Spleen (tissue), 11 donors: ENCODE measurements around the gene UBR2. TPM values are rescaled to one million over a fixed set of nuclear protein-coding genes. Genes with fewer than 3 reads are reported as not detected.
"Not testable (repeated sequence)": the region's sequence is repeated elsewhere in the genome, so short reads cannot be mapped to it uniquely, and the experiment has no call there.

ENCODE experiments used
- DNase-seq: peaks from one replicate; pipeline ENCODE4 v3.0.0-alpha.2; 2020
- H3K27ac ChIP-seq, 8 donors: fragments of 200-600 bp; sonication (generic) in 7 of 8; 1 replicate in 4 of 8; 2 replicates in 4 of 8; pipeline versions ENCODE4 v1.5.0 to v1.8.0; 2016 to 2021; ENCODE audit warnings: inconsistent platforms in 4 of 8, mild to moderate bottlenecking in 4 of 8, moderate library complexity in 1 of 8
- H3K27me3 ChIP-seq, 7 donors: fragments of 200-600 bp; sonication (generic) in 6 of 7; replicated peaks in 1 of 7; 1 replicate in 4 of 7; 2 replicates in 3 of 7; pipeline versions ENCODE4 v1.5.0 to v1.8.0; 2016 to 2021; ENCODE audit warnings: inconsistent platforms in 3 of 7, mild to moderate bottlenecking in 1 of 7
- H3K36me3 ChIP-seq, 6 donors: fragments of 200-600 bp; sonication (generic) in 5 of 6; 1 replicate in 4 of 6; 2 replicates in 2 of 6; pipeline versions ENCODE4 v1.5.0 to v1.8.0; 2016 to 2021; ENCODE audit warnings: inconsistent platforms in 2 of 6
- H3K4me1 ChIP-seq, 6 donors: fragments of 200-600 bp; sonication (generic) in 5 of 6; 1 replicate in 3 of 6; 2 replicates in 3 of 6; pipeline versions ENCODE4 v1.5.0 to v1.8.0; 2016 to 2021; ENCODE audit warnings: inconsistent platforms in 3 of 6
- H3K4me3 ChIP-seq, 8 donors: fragments of 200-600 bp; sonication (generic) in 7 of 8; 1 replicate in 4 of 8; 2 replicates in 4 of 8; pipeline versions ENCODE4 v1.5.0 to v1.8.0; 2016 to 2021; ENCODE audit warnings: inconsistent platforms in 4 of 8, mild to moderate bottlenecking in 4 of 8, moderate library complexity in 2 of 8
- H3K9me3 ChIP-seq, 8 donors: fragments of 200-600 bp; sonication (generic) in 7 of 8; 1 replicate in 4 of 8; 2 replicates in 4 of 8; pipeline versions ENCODE4 v1.5.0 to v1.8.0; 2016 to 2021; ENCODE audit warnings: inconsistent platforms in 4 of 8
- CTCF ChIP-seq, 11 experiments: fragments of 200-600 bp in 7 of 11; fragments of 450-650 bp in 4 of 11; sonication (generic) in 4 of 11; IDR thresholded peaks in 8 of 11; conservative IDR thresholded peaks in 3 of 11; 1 replicate in 7 of 11; 2 replicates in 4 of 11; pipeline versions ENCODE4 v1.4.0 to v1.8.0; 2016 to 2021; ENCODE audit warnings: antibody characterized with exemption in 11 of 11, inconsistent platforms in 4 of 11, mild to moderate bottlenecking in 1 of 11
- POLR2A ChIP-seq, 3 donors: fragments of 450-650 bp; IDR thresholded peaks; one replicate each; pipeline ENCODE4 v1.5.1; 2017; ENCODE audit warnings: antibody characterized with exemption in 3 of 3, mild to moderate bottlenecking in 1 of 3
- POLR2AphosphoS5 ChIP-seq, 3 donors: sonication (generic); formaldehyde crosslinking; IDR thresholded peaks; one replicate each; pipeline ENCODE4 v1.5.1; 2017; ENCODE audit warnings: antibody characterized with exemption in 3 of 3
- WGBS, 5 donors: extraction: QIAGEN DNeasy Blood & Tissue Kit in 3 of 5; methylation state at CpG; one replicate each; pipeline versions ENCODE4 v1.1.5 to v1.1.7; 2013 to 2018; 5-methylcytosine and 5-hydroxymethylcytosine counted together
- intact Hi-C: fragments of 100-400 bp; cut with DNase I; formaldehyde crosslinking; loops from one replicate; pipeline ENCODE4 v1.15.0; 2023; ENCODE audit warnings: low total_unique reads
- polyA plus RNA-seq, 3 donors: library from polyadenylated mRNA; stranded (reverse); fragments of 200-250 nt; gene quantifications; one replicate each; pipeline ENCODE4 v1.2.1, GENCODE V29; 2013
- total RNA-seq, 7 donors: library from RNA; depleted of rRNA in 3 of 7; stranded (reverse); fragments of >200 nt in 3 of 7; fragmentation: NEBNext Ultra II Directional in 4 of 7; extraction: Animal tissue kit (Norgen Biotek cat#: 25700) in 4 of 7; gene quantifications; one replicate each; pipeline versions ENCODE4 v1.1.0 to v1.2.1, GENCODE V29; 2016 to 2021
- donor health status: healthy with polysubstance abuse.
- donor health status: DM: no; HTN: no; CAD: no; lungs with moderate emphysema.
- donor health status: DM: no; HTN: no; CAD: no.
- donor health status: Bipolar disorder and iron deficiency.
- donor health status: healthy.
- donor health status: DM: no; HTN: no; CAD: no.
- donor health status: DM: yes; HTN: yes; CAD: no.

UBR2 gene
- total and polyA plus RNA-seq, 10 donors, result 7.4 to 51.8 (median 43.7) TPM

DNA sequence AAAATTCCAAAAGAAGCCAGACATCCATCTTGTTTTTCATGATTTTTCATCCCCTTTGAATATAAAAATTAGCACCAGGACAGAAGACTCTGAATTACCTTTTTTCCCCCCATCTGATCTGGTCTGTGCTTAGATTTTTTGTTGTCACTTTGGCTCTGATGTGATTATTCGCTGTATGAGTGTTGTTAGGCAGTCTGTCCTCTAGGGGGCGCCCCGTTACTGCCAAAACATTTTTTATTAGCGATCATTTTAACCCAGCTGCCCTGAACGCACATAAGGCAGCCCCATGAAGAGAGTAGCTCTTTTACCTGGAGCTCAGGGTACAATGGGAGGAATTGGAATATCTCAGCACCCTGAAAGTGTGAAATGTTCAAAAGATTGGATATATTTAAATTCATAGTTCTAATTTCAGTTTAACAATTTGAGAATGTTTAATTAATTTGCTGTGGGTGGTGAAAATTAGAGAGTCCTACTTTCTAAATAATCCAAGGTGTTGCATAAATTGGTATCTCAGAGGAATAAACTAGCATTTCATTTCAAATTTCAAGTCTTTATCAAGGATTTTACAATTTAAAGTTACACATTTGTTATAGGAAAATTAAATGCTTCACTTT is 97.8 kb downstream of the UBR2 start:
- 0 to 2% (median 1%) methylated on average over 5 of the region's 5 CpGs for WGBS, 5 donors
- Histone ChIP-seq H3K27ac (no peak overlapping the region), H3K9me3 (no peaks in the 10 kb centered on the region), H3K4me3 (no peak overlapping the region), H3K4me1 (peaks cover 0 to 7% (median 2%) of the 10 kb centered on the region in 6 donors), H3K36me3 (peaks cover 0 to 98% (median 77%) of the 10 kb centered on the region in 6 donors), H3K27me3 (no peaks in the 10 kb centered on the region)
- TF ChIP-seq CTCF (IDR thresholded peaks at IDR 0.05 in 8 of 11, conservative IDR thresholded peaks at IDR 0.05 in 3 of 11) (peak; percentile 59 to 91 (median 89)), POLR2AphosphoS5 (IDR thresholded peaks at IDR 0.05) (peak in 1 of 3 donors; percentile 55), POLR2A (IDR thresholded peaks at IDR 0.05) (no peak)
- intact Hi-C loops, result loop anchor here (5.0 kb wide), 2 partner anchors 66 to 236 kb away; no protein-coding TSS in a partner anchor
- DNase-seq, result peak; percentile 92

GRCh38 chr6:42664718-42665117 is 100.9 kb downstream of the UBR2 start:
- peaks cover 0 to 98% (median 77%) of the 10 kb centered on the region in 6 donors for H3K36me3 ChIP-seq

DNA sequence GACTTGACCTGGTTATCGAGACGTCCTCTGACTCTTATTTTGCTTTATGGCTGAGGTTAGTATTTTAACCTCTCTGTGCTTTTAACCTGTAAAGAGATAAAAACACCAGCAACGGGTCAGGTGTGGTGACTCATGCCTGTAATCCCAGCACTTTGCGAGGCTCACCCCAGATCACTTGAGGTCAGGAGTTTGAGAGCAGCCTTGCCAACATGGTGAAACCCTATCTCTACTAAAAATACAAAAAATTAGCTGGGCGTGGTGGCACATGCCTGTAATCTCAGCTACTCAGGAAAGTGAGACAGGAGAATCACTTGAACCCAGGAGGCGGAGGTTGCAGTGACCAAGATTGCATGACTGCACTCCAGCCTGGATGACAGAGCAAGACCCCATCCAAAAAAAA is 110.5 kb downstream of the UBR2 start:
- H3K9me3 ChIP-seq, H3K27ac ChIP-seq, H3K4me1 ChIP-seq, intact Hi-C loops, H3K4me3 ChIP-seq, H3K27me3 ChIP-seq, DNase-seq: not testable (repeated sequence)
- WGBS, 5 donors, result 93 to 95% (median 95%) methylated on average over 6 of the region's 6 CpGs
- H3K36me3 ChIP-seq, result peaks cover 9 to 100% (median 98%) of the 10 kb centered on the region in 6 donors

More at GRCh38 chr6:42664718-42665117, 100.9 kb downstream of the UBR2 start:
- Histone ChIP-seq H3K4me3 (no peak overlapping the region), H3K27me3 (no peaks in the 10 kb centered on the region), H3K27ac (no peak overlapping the region), H3K9me3 (no peaks in the 10 kb centered on the region), H3K4me1 (peaks cover 0 to 7% (median 2%) of the 10 kb centered on the region in 6 donors)
- intact Hi-C loops, result loop anchor here (5.0 kb wide), 2 partner anchors 63 to 233 kb away; no protein-coding TSS in a partner anchor
- TF ChIP-seq CTCF (IDR thresholded peaks at IDR 0.05 in 8 of 11, conservative IDR thresholded peaks at IDR 0.05 in 3 of 11) (no peak), POLR2AphosphoS5 (IDR thresholded peaks at IDR 0.05) (no peak), POLR2A (IDR thresholded peaks at IDR 0.05) (no peak)
- WGBS, 5 donors, result 93 to 99% (median 96%) methylated on average over 2 of the region's 2 CpGs
- DNase-seq, result no peak

DNA sequence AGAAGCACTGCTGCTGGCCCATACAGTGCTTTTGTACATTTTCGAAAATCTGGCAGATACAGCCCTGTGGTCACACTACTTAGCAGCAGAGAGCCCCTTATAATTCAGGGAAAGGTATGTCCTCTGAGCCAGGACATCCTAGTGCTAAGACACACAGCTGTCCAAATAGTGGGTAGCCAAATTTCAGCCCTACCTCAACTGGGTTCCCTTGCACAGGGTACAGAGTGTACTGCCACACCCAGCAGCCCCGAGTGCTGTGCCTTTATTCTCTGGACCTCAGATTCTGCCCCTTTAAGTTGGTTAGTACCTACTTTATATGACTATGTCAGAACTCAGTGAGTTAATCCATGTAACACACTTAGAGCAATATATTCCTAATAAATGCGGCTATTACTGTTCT is 111.0 kb downstream of the UBR2 start:
- intact Hi-C loops, result no loop called here
- Histone ChIP-seq H3K36me3 (peaks cover 9 to 100% (median 98%) of the 10 kb centered on the region in 6 donors), H3K27ac (no peak overlapping the region), H3K9me3 (no peaks in the 10 kb centered on the region), H3K27me3 (no peaks in the 10 kb centered on the region), H3K4me1 (no peaks in the 10 kb centered on the region), H3K4me3 (no peak overlapping the region)
- no peak for DNase-seq
- 93 to 100% (median 96%) methylated on average over 3 of the region's 3 CpGs for WGBS, 5 donors
- TF ChIP-seq CTCF (IDR thresholded peaks at IDR 0.05 in 8 of 11, conservative IDR thresholded peaks at IDR 0.05 in 3 of 11) (no peak), POLR2AphosphoS5 (IDR thresholded peaks at IDR 0.05) (no peak), POLR2A (IDR thresholded peaks at IDR 0.05) (no peak)
